MCF 10A (cell line): ENCODE measurements around the gene TMEM212. TPM values are rescaled to one million over a fixed set of nuclear protein-coding genes. Genes with fewer than 3 reads are reported as not detected.

ENCODE experiments used
- BruUV-seq: library from RNA; stranded (reverse); fragments of 400-500 nt; replicated peaks from 2 replicates; lab custom pipeline; 2021; lab: Mats Ljungman, UMichigan
- CTCF ChIA-PET: fragments of 300-600 bp; sonication (Branson Sonifier 250); formaldehyde crosslinking; extraction: SDS; loops from one replicate; lab custom pipeline; 2021; ENCODE audit warnings: antibody characterized with exemption, inconsistent platforms; lab: Yijun Ruan, JAX
- POLR2A ChIA-PET: fragments of 300-600, 350-650 bp; sonication (Branson Sonifier 250); formaldehyde crosslinking; extraction: SDS; loops from one replicate; lab custom pipeline; 2020; ENCODE audit warnings: antibody characterized with exemption, inconsistent platforms; lab: Yijun Ruan, JAX
- DNase-seq: peaks from one replicate; pipeline ENCODE4 v3.0.0-alpha.2; 2018; ENCODE audit not compliant: unreplicated experiment
- H3K27ac Mint-ChIP-seq: one replicate; pipeline ENCODE4 v1.8.0; 2022; ENCODE audit warnings: mild to moderate bottlenecking, low read depth, mixed read lengths; ENCODE audit not compliant: unreplicated experiment
- H3K27me3 Mint-ChIP-seq: one replicate; pipeline ENCODE4 v1.8.0; 2022; ENCODE audit warnings: mixed read lengths; ENCODE audit not compliant: insufficient read depth, unreplicated experiment
- H3K36me3 Mint-ChIP-seq: one replicate; pipeline ENCODE4 v1.8.0; 2022; ENCODE audit warnings: mild to moderate bottlenecking, moderate library complexity, mixed read lengths; ENCODE audit not compliant: insufficient read depth, unreplicated experiment
- H3K4me1 Mint-ChIP-seq: one replicate; pipeline ENCODE4 v1.8.0; 2022; ENCODE audit warnings: mixed read lengths; ENCODE audit not compliant: insufficient read depth, unreplicated experiment
- H3K4me3 Mint-ChIP-seq: one replicate; pipeline ENCODE4 v1.8.0; 2022; ENCODE audit warnings: mild to moderate bottlenecking, moderate library complexity, mixed read lengths; ENCODE audit not compliant: unreplicated experiment
- H3K9me3 Mint-ChIP-seq: one replicate; pipeline ENCODE4 v1.8.0; 2022; ENCODE audit warnings: mixed read lengths; ENCODE audit not compliant: unreplicated experiment
- CTCF ChIP-seq: fragments of 200-600 bp; IDR thresholded peaks from one replicate; pipeline ENCODE4 v1.8.0; 2022; ENCODE audit warnings: antibody characterized with exemption, mild to moderate bottlenecking; ENCODE audit not compliant: unreplicated experiment
- intact Hi-C: fragments of 100-400 bp; cut with micrococcal nuclease; formaldehyde crosslinking; loops from 2 replicates; pipeline ENCODE4 v1.14.1; 2022
- total RNA-seq: library from RNA; stranded (reverse); gene quantifications from 2 replicates; pipeline ENCODE4 v1.2.3, GENCODE V29; 2022

TMEM212 gene
- total RNA-seq, 1 experiment from 2014 or later, result not detected

DNA sequence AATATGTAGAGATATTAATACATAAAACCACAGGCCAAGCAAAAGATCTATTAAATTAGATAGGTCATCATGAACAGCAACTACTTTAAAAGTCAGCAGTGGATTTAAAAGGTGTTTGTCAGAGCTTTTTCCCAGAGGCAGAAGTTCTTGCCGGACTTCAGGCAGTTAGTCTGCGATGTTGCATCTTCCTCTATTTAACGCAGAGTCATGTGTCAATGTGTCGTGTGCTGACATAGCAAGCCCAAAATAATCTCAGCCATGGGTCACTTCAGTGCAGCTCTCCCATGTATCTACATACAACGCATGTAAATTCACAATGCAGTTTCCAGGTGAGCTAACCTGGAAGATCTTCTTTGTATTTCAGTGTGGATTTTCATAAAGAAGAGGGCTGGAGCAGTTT lies 8.0 kb upstream of the TMEM212 start:
- no TSS peak for BruUV-seq
- Mint-ChIP-seq H3K9me3 (no peaks in the 10 kb centered on the region), H3K4me1 (peaks cover 20% of the 10 kb centered on the region), H3K4me3 (no peak overlapping the region), H3K27ac (no peak overlapping the region), H3K36me3 (no peaks in the 10 kb centered on the region), H3K27me3 (no peaks in the 10 kb centered on the region)
- CTCF ChIA-PET, result interaction anchor here (0.5 to 5.1 kb wide), 23 partner anchors 14 to 873 kb away, joined by 3 to 80 read pairs (median 4); no protein-coding TSS in a partner anchor
- POLR2A ChIA-PET, result interaction anchor here (1.3 to 4.0 kb wide), 3 partner anchors 24 to 131 kb away, joined by 3 to 21 read pairs (median 8); partner anchors contain the start of gene PLD1
- intact Hi-C loops, result loop anchor here (10.0 kb wide), 2 partner anchors 370 to 650 kb away; partner anchors contain the start of gene TNIK
- no peak for TF ChIP-seq CTCF
- DNase-seq, result no peak

DNA sequence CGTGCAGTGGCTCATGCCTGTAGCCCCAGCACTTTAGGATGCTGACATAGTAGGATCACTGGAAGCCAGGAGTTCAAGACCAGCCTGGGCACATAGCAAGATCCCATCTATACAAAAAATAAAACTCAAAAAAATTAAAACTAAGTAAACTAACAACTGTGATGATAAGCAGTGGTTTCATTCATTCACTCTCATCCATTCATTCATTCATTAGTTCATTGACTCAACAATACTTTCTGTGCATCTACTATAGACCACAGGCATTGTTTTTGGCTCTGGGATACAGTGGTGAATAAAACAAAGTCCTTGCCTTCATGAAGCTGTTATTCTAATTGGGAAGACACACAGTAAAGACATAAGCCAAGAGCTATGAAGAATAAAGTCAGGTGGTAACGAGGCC lies 7.5 kb upstream of the TMEM212 start:
- Mint-ChIP-seq H3K9me3 (no peaks in the 10 kb centered on the region), H3K27ac (no peak overlapping the region), H3K36me3 (no peaks in the 10 kb centered on the region), H3K4me1 (peaks cover 20% of the 10 kb centered on the region), H3K27me3 (no peaks in the 10 kb centered on the region), H3K4me3 (no peak overlapping the region)
- CTCF ChIA-PET, result interaction anchor here (0.6 to 5.1 kb wide), 12 partner anchors 13 to 646 kb away, joined by 3 to 80 read pairs (median 4); no protein-coding TSS in a partner anchor
- intact Hi-C loops, result loop anchor here (10.0 kb wide), 2 partner anchors 371 to 651 kb away; partner anchors contain the start of gene TNIK
- POLR2A ChIA-PET, result interaction anchor here (4.0 kb wide), 1 partner anchor 25 kb away, joined by 21 read pairs; the partner anchor contains the start of gene PLD1
- DNase-seq, result no peak
- no peak for TF ChIP-seq CTCF
- no TSS peak for BruUV-seq

- CTCF ChIA-PET, result interaction anchor here (0.7 to 1.3 kb wide), 3 partner anchors 42 to 190 kb away, joined by 3 to 4 read pairs (median 3); no protein-coding TSS in a partner anchor
Observed at GRCh38 chr3:171836855-171837254, 6.3 kb upstream of the TMEM212 start.

More at GRCh38 chr3:171836855-171837254, 6.3 kb upstream of the TMEM212 start:
- Mint-ChIP-seq H3K9me3 (no peaks in the 10 kb centered on the region), H3K4me1 (peaks cover 20% of the 10 kb centered on the region), H3K27me3 (no peaks in the 10 kb centered on the region), H3K36me3 (no peaks in the 10 kb centered on the region), H3K27ac (no peak overlapping the region), H3K4me3 (no peak overlapping the region)
- no peak for DNase-seq
- TF ChIP-seq CTCF, result no peak
- intact Hi-C loops, result loop anchor here (10.0 kb wide), 2 partner anchors 372 to 652 kb away; partner anchors contain the start of gene TNIK
- BruUV-seq, result no TSS peak
- POLR2A ChIA-PET, result interaction anchor here (0.8 kb wide), 1 partner anchor 12 kb away, joined by 4 read pairs; no protein-coding TSS in a partner anchor
